ENCODE results near the gene UNCX. TPM values are rescaled to one million over a fixed set of nuclear protein-coding genes. Genes with fewer than 3 reads are reported as not detected.

Gene UNCX
- polyA plus RNA-seq, 1 donor (not counting 4 experiments of a cell fraction or from before 2014, with no cell fraction given) = not detected

GRCh38 chr7:1275451-1276381 lies 43.0 kb downstream of the UNCX start:
- dilution Hi-C loops (cut with MboI; ENCODE audit: extremely low pct_ligation_motif_present, low sequenced_read_pairs) = no loop called here
- no peaks in the 10 kb centered on the region for H3K4me1 ChIP-seq (ENCODE audit: control insufficient read depth, extremely low read depth, insufficient read depth, low read length)
- peaks cover 3% of the 10 kb centered on the region for H3K9me3 ChIP-seq (ENCODE audit: control insufficient read depth, low read depth, low read length)
- H3K27ac ChIP-seq (ENCODE audit: control insufficient read depth, insufficient read depth, low read length) = no peak overlapping the region
- no peak overlapping the region for H3K4me2 ChIP-seq (ENCODE audit: control insufficient read depth, extremely low read depth, insufficient read depth, low read depth, low read length)
- no peaks in the 10 kb centered on the region for H4K20me1 ChIP-seq (ENCODE audit: control insufficient read depth, extremely low read depth, insufficient read depth, low read length)
- H3K9me1 ChIP-seq (ENCODE audit: control insufficient read depth, extremely low read depth, insufficient read depth, low read length) = no peaks in the 10 kb centered on the region
- no peak overlapping the region for H2AFZ ChIP-seq (ENCODE audit: control insufficient read depth, low read length)
- H3K4me3 ChIP-seq (ENCODE audit: control insufficient read depth in 2 of 3, extremely low read depth in 1 of 3, insufficient read depth in 2 of 3, low read depth in 1 of 3, low read length in 3 of 3) = no peak overlapping the region
- no peaks in the 10 kb centered on the region for H3K27me3 ChIP-seq (ENCODE audit: control insufficient read depth, extremely low read depth, insufficient read depth, low read length)
- FAIRE-seq = no peak
- no peak for DNase-seq (ENCODE audit: low read depth, low spot score)
- H3K36me3 ChIP-seq (ENCODE audit: control insufficient read depth in 2 of 2, extremely low read depth in 1 of 2, insufficient read depth in 2 of 2, low read length in 2 of 2) = no peaks in the 10 kb centered on the region
- H3K9ac ChIP-seq (ENCODE audit: control insufficient read depth, extremely low read depth, insufficient read depth, low read length) = no peak overlapping the region
- no peaks in the 10 kb centered on the region for H3K79me2 ChIP-seq (ENCODE audit: control insufficient read depth, insufficient read depth, low read length)
- TF ChIP-seq EZH2 (IDR thresholded peaks at IDR 0.05; ENCODE audit: low read length) (no peak), CTCF (optimal IDR thresholded peaks at IDR 0.05 in 1 of 3, IDR thresholded peaks at IDR 0.05 in 1 of 3, conservative IDR thresholded peaks at IDR 0.05 in 1 of 3; ENCODE audit: extremely low read depth in 1 of 3, insufficient read depth in 2 of 3, low read length in 3 of 3) (no peak)

GRCh38 chr7:1276626-1277175 lies 44.0 kb downstream of the UNCX start:
- H3K27me3 ChIP-seq (ENCODE audit: control insufficient read depth, extremely low read depth, insufficient read depth, low read length) = no peaks in the 10 kb centered on the region
- H3K9me1 ChIP-seq (ENCODE audit: control insufficient read depth, extremely low read depth, insufficient read depth, low read length) = no peaks in the 10 kb centered on the region
- no peaks in the 10 kb centered on the region for H4K20me1 ChIP-seq (ENCODE audit: control insufficient read depth, extremely low read depth, insufficient read depth, low read length)
- peaks cover 3% of the 10 kb centered on the region for H3K9me3 ChIP-seq (ENCODE audit: control insufficient read depth, low read depth, low read length)
- H3K4me2 ChIP-seq (ENCODE audit: control insufficient read depth, extremely low read depth, insufficient read depth, low read depth, low read length) = no peak overlapping the region
- H3K27ac ChIP-seq (ENCODE audit: control insufficient read depth, insufficient read depth, low read length) = no peak overlapping the region
- TF ChIP-seq EZH2 (IDR thresholded peaks at IDR 0.05; ENCODE audit: low read length) (no peak), CTCF (optimal IDR thresholded peaks at IDR 0.05 in 1 of 3, IDR thresholded peaks at IDR 0.05 in 1 of 3, conservative IDR thresholded peaks at IDR 0.05 in 1 of 3; ENCODE audit: extremely low read depth in 1 of 3, insufficient read depth in 2 of 3, low read length in 3 of 3) (no peak)
- H3K9ac ChIP-seq (ENCODE audit: control insufficient read depth, extremely low read depth, insufficient read depth, low read length) = no peak overlapping the region
- H3K36me3 ChIP-seq (ENCODE audit: control insufficient read depth in 2 of 2, extremely low read depth in 1 of 2, insufficient read depth in 2 of 2, low read length in 2 of 2) = no peaks in the 10 kb centered on the region
- no peak overlapping the region for H2AFZ ChIP-seq (ENCODE audit: control insufficient read depth, low read length)
- H3K4me1 ChIP-seq (ENCODE audit: control insufficient read depth, extremely low read depth, insufficient read depth, low read length) = no peaks in the 10 kb centered on the region
- dilution Hi-C loops (cut with MboI; ENCODE audit: extremely low pct_ligation_motif_present, low sequenced_read_pairs) = no loop called here
- no peaks in the 10 kb centered on the region for H3K79me2 ChIP-seq (ENCODE audit: control insufficient read depth, insufficient read depth, low read length)
- DNase-seq (ENCODE audit: low read depth, low spot score) (no peak), FAIRE-seq (no peak)
- no peak overlapping the region for H3K4me3 ChIP-seq (ENCODE audit: control insufficient read depth in 2 of 3, extremely low read depth in 1 of 3, insufficient read depth in 2 of 3, low read depth in 1 of 3, low read length in 3 of 3)

All from keratinocyte (primary cell).